ENCODE results near the gene PTPRG.
A peak's percentile ranks its signal among the peaks of the same experiment; 100 is the strongest.

Gene PTPRG

DNA sequence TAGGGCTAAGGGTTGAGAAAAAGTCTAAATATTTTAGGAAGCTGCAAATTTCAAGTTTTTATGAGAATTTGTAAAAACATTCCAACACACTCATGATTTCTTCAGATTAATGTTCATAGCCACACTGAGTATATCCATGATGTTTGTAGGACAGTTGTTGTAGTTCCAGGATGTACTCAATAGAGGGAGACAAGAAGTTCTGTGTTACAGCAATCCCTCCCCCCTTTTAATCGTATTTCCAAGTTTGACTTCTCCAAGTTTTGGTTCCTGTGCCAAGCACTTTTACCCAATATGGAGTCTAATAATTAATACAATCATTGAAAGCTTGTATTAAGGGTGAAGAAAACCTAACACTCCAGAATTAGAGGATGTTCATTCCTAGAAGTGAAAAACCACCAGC is 668.5 kb downstream of the PTPRG start:
- H3K4me3 ChIP-seq (ENCODE audit: control insufficient read depth, low read depth, low read length), result no peak overlapping the region
- TF ChIP-seq, protein P1, sequence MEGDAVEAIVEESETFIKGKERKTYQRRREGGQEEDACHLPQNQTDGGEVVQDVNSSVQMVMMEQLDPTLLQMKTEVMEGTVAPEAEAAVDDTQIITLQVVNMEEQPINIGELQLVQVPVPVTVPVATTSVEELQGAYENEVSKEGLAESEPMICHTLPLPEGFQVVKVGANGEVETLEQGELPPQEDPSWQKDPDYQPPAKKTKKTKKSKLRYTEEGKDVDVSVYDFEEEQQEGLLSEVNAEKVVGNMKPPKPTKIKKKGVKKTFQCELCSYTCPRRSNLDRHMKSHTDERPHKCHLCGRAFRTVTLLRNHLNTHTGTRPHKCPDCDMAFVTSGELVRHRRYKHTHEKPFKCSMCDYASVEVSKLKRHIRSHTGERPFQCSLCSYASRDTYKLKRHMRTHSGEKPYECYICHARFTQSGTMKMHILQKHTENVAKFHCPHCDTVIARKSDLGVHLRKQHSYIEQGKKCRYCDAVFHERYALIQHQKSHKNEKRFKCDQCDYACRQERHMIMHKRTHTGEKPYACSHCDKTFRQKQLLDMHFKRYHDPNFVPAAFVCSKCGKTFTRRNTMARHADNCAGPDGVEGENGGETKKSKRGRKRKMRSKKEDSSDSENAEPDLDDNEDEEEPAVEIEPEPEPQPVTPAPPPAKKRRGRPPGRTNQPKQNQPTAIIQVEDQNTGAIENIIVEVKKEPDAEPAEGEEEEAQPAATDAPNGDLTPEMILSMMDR (conservative IDR thresholded peaks at IDR 0.05; ENCODE audit: control insufficient read depth, insufficient read depth, low read depth, low read length), result peak; percentile 41
- peak; percentile 34 for DNase-seq (ENCODE audit: low read depth)

DNA sequence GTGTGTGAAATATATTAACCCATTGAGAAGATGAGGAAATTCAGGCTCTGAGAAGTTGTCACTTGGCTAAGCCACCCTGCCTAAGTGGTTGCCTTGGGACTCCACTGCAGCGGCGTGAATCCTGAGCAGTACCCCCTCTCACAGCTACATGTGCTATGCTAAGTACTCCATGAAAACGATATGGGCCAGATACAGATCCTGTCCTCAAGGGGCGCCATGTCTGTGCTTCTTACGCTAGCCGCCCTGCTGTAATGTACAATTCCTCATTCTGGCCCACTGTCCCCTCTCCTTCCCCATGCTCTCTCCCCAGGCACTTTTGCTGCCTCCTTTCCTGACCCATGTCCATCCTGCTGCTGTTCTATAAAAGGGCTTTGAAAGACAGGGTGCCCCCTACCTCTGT is 671.7 kb downstream of the PTPRG start:
- TF ChIP-seq, protein P1 (conservative IDR thresholded peaks at IDR 0.05; ENCODE audit: control insufficient read depth, insufficient read depth, low read depth, low read length), result no peak
- no peak for DNase-seq (ENCODE audit: low read depth)
- no peak overlapping the region for H3K4me3 ChIP-seq (ENCODE audit: control insufficient read depth, low read depth, low read length)

DNA sequence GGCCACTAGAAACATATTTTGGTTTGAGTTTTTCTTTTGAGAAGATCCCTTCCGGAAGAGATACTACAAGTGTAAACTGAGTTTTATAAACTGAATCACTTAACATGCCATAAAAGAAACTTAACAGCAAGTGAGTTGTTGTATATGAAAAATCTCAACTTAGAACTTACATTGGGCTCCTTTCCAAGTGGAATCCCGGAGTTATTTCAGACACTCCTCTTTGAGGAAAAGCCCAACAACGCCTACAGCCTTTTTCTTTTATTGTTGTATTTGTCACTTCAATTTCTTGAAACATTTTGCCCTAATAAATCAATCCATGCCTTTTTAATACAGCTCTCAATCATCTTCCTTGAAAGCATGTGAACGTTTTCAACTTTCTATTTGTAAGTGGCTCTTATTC is 674.6 kb downstream of the PTPRG start:
- no peak for DNase-seq (ENCODE audit: low read depth)
- TF ChIP-seq, protein P1 (conservative IDR thresholded peaks at IDR 0.05; ENCODE audit: control insufficient read depth, insufficient read depth, low read depth, low read length), result no peak
- H3K4me3 ChIP-seq (ENCODE audit: control insufficient read depth, low read depth, low read length), result no peak overlapping the region

DNA sequence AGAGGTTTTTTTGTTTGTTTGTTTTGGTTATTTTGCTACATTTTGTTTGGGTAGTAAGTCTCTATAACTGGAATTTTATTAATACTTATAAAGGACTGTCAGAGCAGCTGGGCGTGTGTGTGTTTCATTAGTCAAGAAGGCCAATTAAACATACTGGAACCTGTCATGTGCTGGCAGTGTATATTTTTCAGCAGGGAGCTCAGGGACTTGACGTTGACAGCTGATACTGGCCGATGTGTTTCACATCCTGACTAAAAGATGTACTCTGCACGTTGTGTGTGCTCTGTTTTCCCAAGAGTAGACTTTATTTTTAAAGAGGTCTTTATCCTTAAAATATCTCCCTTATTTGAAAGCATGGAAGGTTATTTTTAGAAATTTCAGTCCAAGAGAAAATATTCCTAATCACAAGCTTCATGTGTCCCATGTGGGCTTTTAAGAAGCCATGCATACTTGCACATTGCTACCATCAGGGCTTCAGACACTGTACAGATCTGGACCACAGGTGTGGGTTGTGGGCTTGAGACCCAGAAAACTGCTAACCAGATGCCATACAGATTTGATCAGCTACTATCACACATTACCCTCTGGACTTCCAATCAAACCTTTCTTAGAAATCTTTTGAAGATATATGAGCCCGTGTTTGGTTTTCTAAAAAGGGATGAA is 676.0 kb downstream of the PTPRG start:
- TF ChIP-seq, protein P1 (conservative IDR thresholded peaks at IDR 0.05; ENCODE audit: control insufficient read depth, insufficient read depth, low read depth, low read length), result no peak
- no peak for DNase-seq (ENCODE audit: low read depth)
- H3K4me3 ChIP-seq (ENCODE audit: control insufficient read depth, low read depth, low read length), result no peak overlapping the region

DNA sequence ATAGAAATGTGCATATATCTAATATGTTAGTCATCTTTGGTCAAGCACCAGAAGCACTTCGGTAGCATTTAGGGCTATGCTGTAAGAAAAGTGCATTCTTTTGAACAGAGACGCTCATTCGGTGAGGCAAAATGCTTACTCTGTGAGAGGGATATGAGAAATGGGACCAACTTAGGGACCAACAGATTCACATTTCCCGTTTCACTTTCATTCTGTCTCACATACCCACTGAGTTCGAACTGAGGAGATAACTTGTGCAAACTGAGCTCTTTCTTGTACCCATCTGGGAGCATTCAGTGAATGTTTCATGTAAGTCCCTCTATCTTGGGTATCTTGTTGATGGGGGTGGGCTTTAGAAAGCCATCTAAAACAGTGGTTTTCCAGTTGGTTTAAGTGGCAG is 676.6 kb downstream of the PTPRG start:
- no peak overlapping the region for H3K4me3 ChIP-seq (ENCODE audit: control insufficient read depth, low read depth, low read length)
- TF ChIP-seq, protein P1 (conservative IDR thresholded peaks at IDR 0.05; ENCODE audit: control insufficient read depth, insufficient read depth, low read depth, low read length), result no peak

DNA sequence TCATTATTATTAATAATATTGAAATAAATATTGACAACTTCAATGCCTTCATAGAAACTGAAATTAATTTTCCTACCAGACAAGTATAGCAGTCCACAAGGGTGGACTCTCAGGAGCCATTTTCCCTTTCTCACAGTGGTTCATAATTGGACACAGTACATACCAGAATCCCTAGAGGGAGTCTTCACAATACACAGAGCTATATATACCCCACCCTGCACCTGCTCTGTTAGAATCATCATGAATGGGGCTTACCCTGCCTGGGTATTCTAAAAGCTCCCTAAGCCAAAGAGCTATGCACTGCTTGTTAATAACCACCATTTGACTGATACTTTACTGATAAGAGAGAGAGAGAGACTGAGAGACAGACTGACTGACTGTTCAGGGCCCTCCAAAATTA is 677.1 kb downstream of the PTPRG start:
- H3K4me3 ChIP-seq (ENCODE audit: control insufficient read depth, low read depth, low read length), result no peak overlapping the region
- DNase-seq (ENCODE audit: low read depth), result no peak
- TF ChIP-seq, protein P1 (conservative IDR thresholded peaks at IDR 0.05; ENCODE audit: control insufficient read depth, insufficient read depth, low read depth, low read length), result no peak

More for the DNA sequence above, 676.6 kb downstream of the PTPRG start:
- DNase-seq (ENCODE audit: low read depth), result no peak

DNA sequence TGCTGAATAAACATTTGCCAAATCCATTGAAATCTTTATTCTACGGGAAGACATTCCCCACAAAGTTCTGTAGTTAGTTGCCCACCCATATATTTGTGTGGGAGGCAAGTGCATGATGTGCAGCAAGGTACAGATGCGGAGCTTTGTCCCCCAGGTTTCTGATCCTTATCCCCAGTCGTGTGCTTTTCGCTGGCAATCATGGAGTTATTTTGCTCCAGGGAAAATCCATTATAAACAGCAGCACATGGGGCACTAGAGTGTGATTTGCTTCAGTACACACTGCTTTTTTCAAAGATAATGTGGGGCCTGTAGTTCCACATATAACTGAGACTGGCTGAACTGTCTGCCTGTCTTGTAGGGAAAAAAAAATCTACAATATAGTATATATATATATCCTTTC is 679.9 kb downstream of the PTPRG start:
- TF ChIP-seq, protein P1 (conservative IDR thresholded peaks at IDR 0.05; ENCODE audit: control insufficient read depth, insufficient read depth, low read depth, low read length), result no peak

More for the DNA sequence above, 679.9 kb downstream of the PTPRG start:
- no peak for DNase-seq (ENCODE audit: low read depth)
- H3K4me3 ChIP-seq (ENCODE audit: control insufficient read depth, low read depth, low read length), result no peak overlapping the region
